NCI-H146 treated with DMSO at 0.1 percent for 48 hours (cell line): ENCODE results near the gene SUN1.

Experiments
- DNase-seq: peaks from one replicate; lab custom pipeline; 2025; ENCODE audit not compliant: unreplicated experiment; lab: John Stamatoyannopoulos, UW

The SUN1 gene

GRCh38 chr7:876077-876971 is 44.0 kb downstream of the SUN1 start, which contains the start of gene GET4:
TSS of gene GET4 (plus strand) at chr7:876554. CDS start at chr7:876646, 92 bp downstream.
- peak; percentile 63 for DNase-seq

DNA sequence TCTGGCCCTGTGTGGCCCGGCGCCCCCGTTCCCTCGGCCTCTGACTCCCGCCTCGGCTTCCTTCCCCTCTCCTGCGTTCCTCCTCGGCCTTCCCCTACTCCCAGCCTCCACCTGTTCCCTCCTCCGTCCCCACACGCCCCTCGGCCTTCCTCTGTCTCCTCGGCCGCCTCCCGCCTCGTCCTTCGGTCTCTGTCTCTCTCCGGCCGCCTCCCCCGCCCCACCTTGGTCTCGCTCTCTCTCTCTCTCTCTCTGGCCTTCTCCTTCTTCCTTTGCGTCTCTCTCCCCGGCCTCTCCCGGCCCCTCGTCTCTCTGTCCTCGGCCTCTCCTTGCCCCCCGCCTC is 44.7 kb downstream of the SUN1 start:
- DNase-seq = no peak

- no peak for DNase-seq
These were observed 45.3 kb downstream of the SUN1 start for GRCh38 chr7:877312-878232.

DNA sequence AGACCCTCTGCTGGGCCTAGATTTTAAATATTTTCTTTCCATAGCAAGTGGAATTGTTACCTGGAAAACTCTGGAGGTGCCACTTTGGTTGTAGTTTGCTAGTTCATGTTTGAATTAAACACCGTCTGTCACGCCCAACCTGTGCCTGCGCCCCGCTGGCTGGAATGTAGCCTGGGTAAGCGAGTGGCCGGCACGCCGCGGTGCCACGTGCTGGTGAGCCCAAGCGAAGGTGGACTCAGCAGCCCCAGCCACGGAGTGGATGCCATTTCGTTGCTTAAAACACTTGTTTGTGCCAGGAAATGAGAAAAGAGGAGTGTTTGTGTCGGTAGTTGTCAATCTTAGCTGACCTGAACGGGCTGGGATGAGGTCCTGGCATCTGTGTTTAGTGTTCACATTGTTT is 46.8 kb downstream of the SUN1 start:
- DNase-seq = no peak

GRCh38 chr7:879706-880105 is 47.4 kb downstream of the SUN1 start:
- DNase-seq = no peak

DNA sequence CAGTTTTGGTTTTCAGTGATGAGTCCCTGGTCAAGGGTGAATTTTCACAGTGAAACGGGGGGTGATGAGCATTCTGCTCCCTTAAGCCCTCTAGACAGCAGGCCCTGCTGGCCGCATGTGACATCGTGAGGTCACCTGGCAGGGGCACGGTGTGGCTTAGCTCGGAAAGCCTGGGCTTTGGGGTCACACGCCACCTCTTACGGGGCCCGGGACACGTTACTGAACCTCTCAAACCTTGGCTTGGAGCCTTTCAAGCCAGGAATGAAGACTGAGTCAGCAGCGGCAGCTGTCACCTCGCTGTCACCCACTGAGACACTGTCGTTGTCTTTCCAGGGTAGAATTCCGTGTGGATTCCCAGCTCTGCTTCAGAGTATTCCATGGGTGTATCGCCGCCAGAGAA is 48.2 kb downstream of the SUN1 start:
- no peak for DNase-seq

- DNase-seq = no peak
These were observed 49.4 kb downstream of the SUN1 start for GRCh38 chr7:881441-882234.

DNA sequence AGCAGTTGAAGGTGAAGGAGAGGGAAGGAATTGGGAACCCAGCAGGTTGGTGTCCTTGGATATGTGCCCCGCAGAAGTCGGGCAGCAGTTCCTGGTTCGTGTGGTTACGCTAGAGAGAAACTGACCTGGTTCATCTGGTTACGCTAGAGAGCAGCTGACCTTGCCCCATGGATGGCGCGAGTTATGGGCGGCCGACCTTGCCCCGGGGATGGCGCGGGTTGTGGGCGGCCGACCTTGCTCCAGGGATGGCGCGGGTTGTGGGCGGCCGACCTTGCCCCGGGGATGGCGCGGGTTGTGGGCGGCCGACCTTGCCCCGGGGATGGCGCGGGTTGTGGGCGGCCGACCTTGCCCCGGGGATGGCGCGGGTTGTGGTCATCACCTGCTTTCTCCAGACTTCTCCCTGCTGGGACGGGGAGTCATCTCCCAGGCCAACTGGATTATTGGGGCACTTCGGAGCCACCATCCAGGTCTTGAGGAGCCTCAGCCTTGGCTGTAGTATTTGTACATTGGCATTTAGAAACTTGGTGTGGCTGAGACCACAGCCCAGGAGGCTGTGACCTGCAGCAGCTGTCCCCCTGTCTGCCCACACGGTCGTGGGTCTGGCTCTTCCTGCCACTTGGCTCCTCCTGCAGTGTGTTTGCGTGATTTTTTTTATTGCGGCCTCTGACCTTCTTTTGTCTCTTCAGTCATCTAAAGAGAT is 50.2 kb downstream of the SUN1 start:
- no peak for DNase-seq

- no peak for DNase-seq
These were observed 51.1 kb downstream of the SUN1 start for GRCh38 chr7:883055-884021.

- DNase-seq = no peak
These were observed 52.1 kb downstream of the SUN1 start for GRCh38 chr7:884191-885003.

- DNase-seq = no peak
These were observed 53.1 kb downstream of the SUN1 start for GRCh38 chr7:885261-885892.

DNA sequence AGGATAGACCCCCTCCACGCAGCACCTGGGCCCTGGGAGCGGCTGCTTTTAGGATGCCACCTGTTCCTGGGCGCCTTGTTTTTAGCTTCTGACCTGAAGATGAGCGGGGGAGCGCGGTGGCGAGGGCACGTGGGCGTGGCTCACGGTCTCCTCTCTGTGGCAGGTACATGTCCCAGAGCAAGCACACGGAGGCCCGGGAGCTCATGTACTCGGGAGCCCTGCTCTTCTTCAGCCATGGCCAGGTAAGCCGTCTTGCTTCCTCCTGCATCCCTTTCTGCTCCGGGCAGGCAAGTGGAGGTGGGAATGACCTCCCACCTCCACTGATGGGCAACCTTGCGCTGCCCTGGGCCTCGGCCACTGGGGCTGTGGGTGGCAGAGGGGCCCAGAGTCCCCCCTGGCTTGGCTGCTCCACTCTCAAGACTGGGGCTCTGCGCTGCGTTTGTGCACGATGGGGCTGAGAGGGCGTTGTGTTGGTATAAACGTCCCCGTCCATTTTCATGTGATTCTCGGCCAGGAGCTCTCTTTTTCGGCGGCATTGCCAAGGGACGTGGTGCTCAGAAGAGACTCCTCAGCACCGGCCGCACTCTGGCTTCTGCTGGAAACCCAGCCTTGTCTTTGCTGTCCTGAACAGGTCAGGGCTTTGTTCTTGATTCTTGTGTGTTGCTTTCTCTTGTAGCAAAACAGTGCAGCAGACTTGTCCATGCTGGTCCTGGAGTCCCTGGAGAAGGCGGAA is 53.8 kb downstream of the SUN1 start:
- DNase-seq = no peak

DNA sequence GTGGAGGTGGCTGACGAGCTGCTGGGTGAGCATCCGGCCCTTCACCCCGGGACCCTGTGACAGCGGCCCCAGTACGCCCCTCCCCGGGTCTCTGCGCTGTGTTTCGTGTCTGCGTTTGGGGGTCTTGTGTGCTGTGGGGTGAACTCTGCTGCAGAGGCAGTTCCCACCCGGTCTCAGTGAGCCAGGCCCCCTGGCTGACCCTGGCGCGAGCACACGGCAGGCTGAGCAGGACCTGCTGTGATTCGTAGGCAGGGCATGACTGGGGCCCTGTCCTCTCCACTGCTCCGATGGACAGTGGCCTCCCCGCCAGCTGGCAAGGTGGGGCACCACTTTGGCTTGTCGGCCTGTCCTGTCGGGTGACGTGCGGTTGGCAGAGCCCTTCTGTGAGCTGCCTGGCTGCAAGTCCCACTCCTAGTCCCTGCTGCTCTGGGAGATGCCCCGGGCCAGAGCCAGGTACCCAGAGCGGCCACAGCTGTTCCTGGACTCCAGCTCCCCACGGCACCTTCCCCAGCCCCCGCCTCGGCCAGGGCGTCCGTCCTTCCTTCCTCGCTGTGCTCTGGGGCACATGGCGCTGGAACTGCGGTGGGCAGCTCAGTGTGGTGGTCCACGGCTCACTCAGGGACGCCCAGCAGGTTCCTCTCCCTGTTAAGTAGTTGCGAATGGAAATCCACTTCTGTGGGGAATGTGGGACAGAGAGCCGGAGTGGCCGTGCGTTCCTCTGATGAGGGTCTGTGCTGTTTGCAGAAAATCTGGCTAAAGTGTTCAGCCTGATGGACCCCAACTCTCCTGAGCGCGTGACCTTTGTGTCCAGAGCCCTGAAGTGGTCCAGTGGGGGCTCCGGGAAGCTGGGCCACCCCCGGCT is 54.6 kb downstream of the SUN1 start:
- DNase-seq = no peak

DNA sequence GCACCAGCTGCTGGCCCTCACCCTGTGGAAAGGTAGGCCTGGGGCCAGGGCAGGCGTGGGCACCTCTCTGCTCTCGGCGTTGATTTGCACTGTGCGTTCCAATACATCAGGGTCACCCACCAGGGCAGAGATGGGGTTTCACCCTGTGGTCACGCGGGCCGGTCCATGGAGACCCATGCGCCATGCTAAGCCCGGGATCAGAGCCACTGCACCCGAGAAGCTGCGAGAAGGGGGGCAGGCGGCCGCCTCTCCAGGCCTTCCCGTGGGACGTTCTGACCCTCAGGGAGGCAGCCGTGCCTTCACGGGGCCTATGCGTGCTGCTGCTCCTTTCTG is 55.2 kb downstream of the SUN1 start:
- DNase-seq = no peak

GRCh38 chr7:888081-889024 is 56.1 kb downstream of the SUN1 start:
- DNase-seq = no peak

DNA sequence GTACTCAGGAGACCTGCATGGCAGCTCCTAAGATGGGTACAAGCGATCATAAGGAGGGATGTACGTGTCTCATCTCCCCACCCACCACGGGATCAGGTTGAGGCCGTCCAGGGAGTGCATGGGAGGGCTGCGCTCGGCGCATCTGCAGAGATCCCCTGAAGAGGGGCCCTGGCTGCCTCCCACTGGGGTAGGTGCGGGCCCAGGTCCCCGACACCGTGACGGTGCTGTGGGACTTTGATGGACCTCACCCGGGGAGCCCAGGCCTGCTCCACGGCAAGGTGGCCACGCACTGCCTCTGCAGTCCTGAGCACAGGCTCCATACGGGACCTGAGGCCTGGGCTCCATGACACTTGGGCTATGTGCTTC is 56.7 kb downstream of the SUN1 start:
- DNase-seq = no peak
